HepG2 (cell line): Measurements from ENCODE around the gene CCDC7. TPM values are rescaled to one million over a fixed set of nuclear protein-coding genes. Genes with fewer than 3 reads are reported as not detected.

Experiments used
- CHD4 ChIP-seq: fragments of 200-600 bp; sonication (generic); IDR thresholded peaks from 2 replicates; pipeline ENCODE4 v1.7.0; 2017; ENCODE audit warnings: mild to moderate bottlenecking, low read length, borderline replicate concordance
- FIP1L1 ChIP-seq: fragments of 200-400 bp; formaldehyde crosslinking; IDR thresholded peaks from 2 replicates; pipeline ENCODE4 v1.6.1; 2018; ENCODE audit warnings: low read depth, mild to moderate bottlenecking, low read length, moderate library complexity, borderline replicate concordance; ENCODE audit not compliant: insufficient read depth
- MAF1 ChIP-seq: sonication (generic); formaldehyde crosslinking; IDR thresholded peaks from 2 replicates; pipeline ENCODE4 v1.5.0; 2020; ENCODE audit warnings: missing genetic modification reagents, borderline replicate concordance
- MAFK ChIP-seq, 2 experiments: IDR thresholded peaks in 1 of 2; conservative IDR thresholded peaks in 1 of 2; 2 replicates each; pipeline ENCODE4 v1.6.1; 2011; ENCODE audit warnings: improper control_type of control experiment in 2 of 2, low read length in 2 of 2
- MAZ ChIP-seq, 2 experiments: sonication (generic) in 1 of 2; formaldehyde crosslinking in 1 of 2; IDR thresholded peaks; 2 replicates each; pipeline versions ENCODE4 v1.5.0 to v1.6.1; 2012 to 2020; ENCODE audit warnings: low read depth in 2 of 2, mild to moderate bottlenecking in 2 of 2, borderline replicate concordance in 1 of 2, improper control_type of control experiment in 1 of 2, low read length in 1 of 2, missing genetic modification reagents in 1 of 2, moderate library complexity in 1 of 2
- MYPOP ChIP-seq: sonication (generic); formaldehyde crosslinking; IDR thresholded peaks from 2 replicates; pipeline ENCODE4 v1.8.1; 2023; ENCODE audit warnings: mild to moderate bottlenecking, moderate library complexity, missing genetic modification reagents
- NAIF1 ChIP-seq: sonication (generic); formaldehyde crosslinking; IDR thresholded peaks from 2 replicates; pipeline ENCODE4 v1.5.0; 2020; ENCODE audit warnings: mild to moderate bottlenecking, missing genetic modification reagents, borderline replicate concordance
- NCOR1 ChIP-seq: fragments of 200-600 bp; sonication (generic); IDR thresholded peaks from 2 replicates; pipeline ENCODE4 v1.7.0; 2017; ENCODE audit warnings: antibody characterized with exemption, low read length, borderline replicate concordance
- NFE2 ChIP-seq: sonication (generic); formaldehyde crosslinking; IDR thresholded peaks from 2 replicates; pipeline ENCODE4 v1.4.0; 2020; ENCODE audit warnings: missing genetic modification reagents
- PBX3 ChIP-seq: sonication (generic); formaldehyde crosslinking; IDR thresholded peaks from 2 replicates; pipeline ENCODE4 v1.8.1; 2023; ENCODE audit warnings: missing genetic modification reagents, inconsistent platforms, borderline replicate concordance
- POLR2A ChIP-seq, 2 experiments: IDR thresholded peaks; 2 replicates each; pipeline ENCODE4 v1.6.1; 2011; ENCODE audit warnings: low read depth in 2 of 2, low read length in 2 of 2, mild to moderate bottlenecking in 1 of 2, moderate library complexity in 1 of 2; ENCODE audit not compliant: insufficient read depth in 1 of 2
- SNRNP70 ChIP-seq: fragments of 200-400 bp; formaldehyde crosslinking; IDR thresholded peaks from 2 replicates; pipeline ENCODE4 v1.6.1; 2017; ENCODE audit warnings: mild to moderate bottlenecking, low read depth, low read length, moderate library complexity
- THAP11 ChIP-seq: IDR thresholded peaks from 2 replicates; pipeline ENCODE4 v1.6.1; 2016; ENCODE audit warnings: missing biosample characterization, missing genetic modification reagents
- ZFY ChIP-seq: sonication (generic); formaldehyde crosslinking; IDR thresholded peaks from 2 replicates; pipeline ENCODE4 v1.4.0; 2020; ENCODE audit warnings: missing genetic modification reagents
- ZNF142 ChIP-seq: sonication (generic); formaldehyde crosslinking; IDR thresholded peaks from 2 replicates; pipeline ENCODE4 v1.4.0; 2020; ENCODE audit warnings: missing genetic modification reagents
- ZNF20 ChIP-seq: sonication (generic); formaldehyde crosslinking; IDR thresholded peaks from 2 replicates; pipeline ENCODE4 v1.4.0; 2020; ENCODE audit warnings: mild to moderate bottlenecking, moderate library complexity, missing genetic modification reagents
- ZNF546 ChIP-seq: sonication (generic); formaldehyde crosslinking; conservative IDR thresholded peaks from 2 replicates; pipeline ENCODE4 v1.8.1; 2023; ENCODE audit warnings: mild to moderate bottlenecking, missing genetic modification reagents
- ZNF781 ChIP-seq: sonication (generic); formaldehyde crosslinking; IDR thresholded peaks from 2 replicates; pipeline ENCODE4 v1.5.1; 2020; ENCODE audit warnings: borderline replicate concordance, mild to moderate bottlenecking, missing genetic modification reagents; ENCODE audit errors: not compliant biosample characterization
- ZNF878 ChIP-seq: sonication (generic); formaldehyde crosslinking; IDR thresholded peaks from 2 replicates; pipeline ENCODE4 v1.8.1; 2023; ENCODE audit warnings: mild to moderate bottlenecking, missing genetic modification reagents, moderate library complexity
- ZSCAN30 ChIP-seq: sonication (generic); formaldehyde crosslinking; IDR thresholded peaks from 2 replicates; pipeline ENCODE4 v1.5.0; 2020; ENCODE audit warnings: mild to moderate bottlenecking, missing genetic modification reagents
- polyA plus RNA-seq, 8 experiments: library from polyadenylated mRNA; depleted of rRNA in 3 of 8; stranded (reverse) in 7 of 8; unstranded in 1 of 8; fragments of >200 nt; fragmentation: Illumina TruSeq in 4 of 8; extraction: Trizol in 4 of 8; gene quantifications; 2 replicates each; pipeline versions ENCODE4 v1.2.1 to v1.2.3, GENCODE V29; 2011 to 2016; ENCODE audit warnings: low read depth in 4 of 8, missing spikeins in 1 of 8, mixed read lengths in 1 of 8; ENCODE audit not compliant: insufficient read depth in 1 of 8
- total RNA-seq, 5 experiments: library from RNA; depleted of rRNA; stranded (reverse); fragments of >200 nt; fragmentation: Illumina TruSeq; extraction: Trizol; gene quantifications; 2 replicates each; pipeline ENCODE4 v1.2.3, GENCODE V29; 2016; ENCODE audit warnings: low read depth in 1 of 5

The CCDC7 gene
- total and polyA plus RNA-seq, 2 of the 13 experiments (the other 11 are each of a cell fraction or from before 2014, with no cell fraction given), result 0.40 to 1.8 TPM

GRCh38 chr10:32445740-32446535 lies at the start of gene CCDC7 (continued):
- TF ChIP-seq ZNF142, result peak; percentile 55; the same call in 1 of the 2 replicates
- no peak for TF ChIP-seq SNRNP70
- no peak for TF ChIP-seq ZNF878 (CRISPR knock-in tag)
- no peak for TF ChIP-seq NFE2 (CRISPR knock-in tag)
- TF ChIP-seq ZSCAN30 (CRISPR knock-in tag), result no peak
- peak; percentile 69 for TF ChIP-seq THAP11 (CRISPR knock-in tag)
- TF ChIP-seq NAIF1 (CRISPR knock-in tag), result peak; percentile 96; the same call in 1 of the 2 replicates
- peak; percentile 53; the same call in 1 of the 2 replicates for TF ChIP-seq MAZ (IDR thresholded peaks at IDR 0.05; ENCODE audit: borderline replicate concordance, low read depth, low read length)
- TF ChIP-seq MAZ (CRISPR knock-in tag; IDR thresholded peaks at IDR 0.05; ENCODE audit: low read depth), result peak; percentile 39; the same call in 1 of the 2 replicates
- TF ChIP-seq FIP1L1, result no peak
- 0 out of 2 replicates have a peak, but pooled peaks have one; percentile 43 for TF ChIP-seq ZNF546 (CRISPR knock-in tag)
- TF ChIP-seq POLR2A (IDR thresholded peaks at IDR 0.05; ENCODE audit: insufficient read depth in 1 of 2, low read depth in 2 of 2, low read length in 2 of 2), result peak; percentile 75 to 89
- TF ChIP-seq PBX3, result no peak
- TF ChIP-seq CHD4, result no peak
- TF ChIP-seq NCOR1, result no peak
- TF ChIP-seq ZNF781 (CRISPR knock-in tag), result no peak
- peak; percentile 76 for TF ChIP-seq MYPOP
- TF ChIP-seq ZNF20 (CRISPR knock-in tag), result no peak
- TF ChIP-seq MAF1 (CRISPR knock-in tag), result no peak
- no peak for TF ChIP-seq MAFK (conservative IDR thresholded peaks at IDR 0.05 in 1 of 2, IDR thresholded peaks at IDR 0.05 in 1 of 2; ENCODE audit: low read length in 2 of 2)
- TF ChIP-seq ZFY, result peak; percentile 84
